HCT116 (cell line): ENCODE results near the gene UBE2D3. TPM values are rescaled to one million over a fixed set of nuclear protein-coding genes. Genes with fewer than 3 reads are reported as not detected.

Experiments used
- ATAC-seq: fragments of 200-7000 bp; cut with Tn5 transposase; 2 replicates; pipeline ENCODE4 v1.9.1; 2020; ENCODE audit warnings: mild to moderate bottlenecking, moderate library complexity
- BruUV-seq: library from RNA; stranded (reverse); fragments of 400-500 nt; replicated peaks from 2 replicates; lab custom pipeline; 2021; lab: Mats Ljungman, UMichigan
- CTCF ChIA-PET: fragments of 300-600 bp; sonication (Branson Sonifier 250); formaldehyde crosslinking; loops from one replicate; lab custom pipeline; 2021; ENCODE audit warnings: antibody characterized with exemption; lab: Charles Lee
- POLR2A ChIA-PET: fragments of 300-600, 350-600 bp; sonication (Branson Sonifier 250); formaldehyde crosslinking; loops from one replicate; lab custom pipeline; 2021; ENCODE audit warnings: antibody characterized with exemption; lab: Charles Lee
- RAD21 ChIA-PET, 2 experiments: fragments of 300-600 bp; sonication (Branson Sonifier 250); formaldehyde crosslinking; loops; one replicate each; lab custom pipeline; 2023; ENCODE audit warnings: low total read pairs in 2 of 2; ENCODE audit not compliant: uncharacterized antibody in 2 of 2, unreplicated experiment in 2 of 2, low non-redundant PET in 1 of 2; lab: Charles Lee
- DNase-seq: peaks from one replicate; pipeline ENCODE4 v3.0.0-alpha.2; 2010; ENCODE audit warnings: low read depth, low spot score
- H2AFZ ChIP-seq: fragments of 200-600 bp; shearing (Covaris generic), sonication (generic); 2 replicates; pipeline ENCODE4 v1.6.1; 2017; ENCODE audit warnings: low read depth, mixed run types, mixed read lengths, antibody characterized with exemption, low read length; ENCODE audit not compliant: poor library complexity, severe bottlenecking
- H3K27ac ChIP-seq: 2 replicates; pipeline ENCODE4 v1.5.1; 2012; ENCODE audit warnings: low read depth, low read length
- H3K27me3 ChIP-seq: fragments of 200-600 bp; sonication (generic); 2 replicates; pipeline ENCODE4 v1.6.1; 2016; ENCODE audit warnings: mixed run types, low read length, mixed read lengths; ENCODE audit not compliant: insufficient read depth
- H3K36me3 ChIP-seq, 2 experiments: fragments of 200-500 bp in 1 of 2; fragments of 200-600 bp in 1 of 2; sonication (Bioruptor generic) in 1 of 2; sonication (generic) in 1 of 2; 2 replicates each; pipeline versions ENCODE4 v1.5.1 to v1.6.1; 2014 to 2016; ENCODE audit warnings: low read length in 2 of 2, inconsistent platforms in 1 of 2, mixed read lengths in 1 of 2, mixed run types in 1 of 2; ENCODE audit not compliant: insufficient read depth in 2 of 2, control insufficient read depth in 1 of 2
- H3K4me1 ChIP-seq, 2 experiments: fragments of 200-600 bp in 1 of 2; sonication (generic) in 1 of 2; 2 replicates each; pipeline versions ENCODE4 v1.5.1 to v1.6.1; 2012 to 2017; ENCODE audit warnings: low read length in 2 of 2, inconsistent platforms in 1 of 2, mild to moderate bottlenecking in 1 of 2, mixed read lengths in 1 of 2, mixed run types in 1 of 2, moderate library complexity in 1 of 2; ENCODE audit not compliant: insufficient read depth in 2 of 2, control insufficient read depth in 1 of 2
- H3K4me2 ChIP-seq: fragments of 200-600 bp; sonication (generic); 2 replicates; pipeline ENCODE4 v1.6.1; 2017; ENCODE audit warnings: mixed run types, low read length, mixed read lengths
- H3K4me3 ChIP-seq, 2 experiments: fragments of 200-600 bp in 1 of 2; sonication (generic) in 1 of 2; replicated peaks in 1 of 2; 2 replicates each; pipeline ENCODE4 v1.5.1; 2011 to 2016; ENCODE audit warnings: low read length in 2 of 2, control low read depth in 1 of 2, low read depth in 1 of 2, mild to moderate bottlenecking in 1 of 2, mixed read lengths in 1 of 2, mixed run types in 1 of 2
- H3K79me2 ChIP-seq: fragments of 200-600 bp; sonication (generic); 2 replicates; pipeline ENCODE4 v1.6.1; 2017; ENCODE audit warnings: mild to moderate bottlenecking, mixed run types, low read length, moderate library complexity, mixed read lengths; ENCODE audit not compliant: insufficient read depth
- H3K9ac ChIP-seq: fragments of 200-600 bp; sonication (generic); 2 replicates; pipeline ENCODE4 v1.6.1; 2016; ENCODE audit warnings: low read length, mixed read lengths
- H3K9me2 ChIP-seq: fragments of 200-600 bp; sonication (generic), shearing (Covaris generic); 2 replicates; pipeline ENCODE4 v1.6.1; 2017; ENCODE audit warnings: mixed run types, mild to moderate bottlenecking, moderate library complexity; ENCODE audit not compliant: insufficient read depth
- H3K9me3 ChIP-seq, 2 experiments: fragments of 200-500 bp in 1 of 2; fragments of 200-600 bp in 1 of 2; sonication (Bioruptor generic) in 1 of 2; sonication (generic) in 1 of 2; 2 replicates each; pipeline ENCODE4 v1.6.1; 2014 to 2017; ENCODE audit warnings: low read length in 2 of 2, mixed read lengths in 2 of 2, inconsistent platforms in 1 of 2, low read depth in 1 of 2, mild to moderate bottlenecking in 1 of 2, mixed run types in 1 of 2, moderate library complexity in 1 of 2; ENCODE audit not compliant: control insufficient read depth in 1 of 2, insufficient read depth in 1 of 2
- H4K20me1 ChIP-seq: fragments of 200-600 bp; sonication (generic), shearing (Covaris generic); 2 replicates; pipeline ENCODE4 v1.6.1; 2017; ENCODE audit warnings: mixed run types, mild to moderate bottlenecking, moderate library complexity; ENCODE audit not compliant: insufficient read depth
- EZH2 ChIP-seq: fragments of 200-600 bp; sonication (generic); IDR thresholded peaks from 2 replicates; pipeline ENCODE4 v1.6.1; 2017; ENCODE audit warnings: antibody characterized with exemption, mixed run types
- EZH2phosphoT487 ChIP-seq: fragments of 200-600 bp; IDR thresholded peaks from 2 replicates; pipeline ENCODE4 v1.6.1; 2018; ENCODE audit warnings: antibody characterized with exemption, borderline replicate concordance
- REST ChIP-seq: IDR thresholded peaks from 2 replicates; pipeline ENCODE4 v1.6.1; 2012; ENCODE audit warnings: low read depth
- SIN3A ChIP-seq: IDR thresholded peaks from 2 replicates; pipeline ENCODE4 v1.6.1; 2012; ENCODE audit warnings: low read depth
- ZNF274 ChIP-seq: fragments of 200-500 bp; sonication (Bioruptor generic); IDR thresholded peaks from 2 replicates; pipeline ENCODE4 v1.6.1; 2014; ENCODE audit warnings: mild to moderate bottlenecking, low read depth, low read length, inconsistent platforms
- intact Hi-C: fragments of 100-400 bp; cut with micrococcal nuclease; formaldehyde crosslinking; loops from 2 replicates; pipeline ENCODE4 v1.10.0; 2022
- total RNA-seq: library from RNA; stranded (reverse); gene quantifications from one replicate; pipeline ENCODE4 v1.2.1, GENCODE V29; 2021; ENCODE audit not compliant: unreplicated experiment

The UBE2D3 gene
- total RNA-seq, 1 experiment from 2014 or later, result 302 TPM

- H3K27me3 ChIP-seq, result no peaks in the 10 kb centered on the region
- DNase-seq (no peak), ATAC-seq (no peak)
- H3K79me2 ChIP-seq, result no peaks in the 10 kb centered on the region
- ChIA-PET RAD21 (no interaction called here), POLR2A (no interaction called here), CTCF (no interaction called here)
- TF ChIP-seq REST (no peak), ZNF274 (no peak), SIN3A (no peak), EZH2 (no peak)
- H3K27ac ChIP-seq, result no peak overlapping the region
- H3K36me3 ChIP-seq, result no peaks in the 10 kb centered on the region
- H3K9me3 ChIP-seq, result no peaks in the 10 kb centered on the region
- BruUV-seq, result no TSS peak
- H3K9me2 ChIP-seq, result no peaks in the 10 kb centered on the region
- no peak overlapping the region for H3K9ac ChIP-seq
- no peaks in the 10 kb centered on the region for H4K20me1 ChIP-seq
- no peak overlapping the region for H2AFZ ChIP-seq
- no peak overlapping the region for H3K4me3 ChIP-seq
- no peak overlapping the region for H3K4me2 ChIP-seq
- intact Hi-C loops, result no loop called here
- H3K4me1 ChIP-seq, result no peaks in the 10 kb centered on the region
These were observed 54.5 kb downstream of the UBE2D3 start for GRCh38 chr4:102772738-102773340.

- H4K20me1 ChIP-seq, result no peaks in the 10 kb centered on the region
- no peak overlapping the region for H3K4me2 ChIP-seq
- no peak overlapping the region for H3K9ac ChIP-seq
- H3K9me2 ChIP-seq, result no peaks in the 10 kb centered on the region
- H3K27me3 ChIP-seq, result no peaks in the 10 kb centered on the region
- intact Hi-C loops, result no loop called here
- H2AFZ ChIP-seq, result no peak overlapping the region
- H3K9me3 ChIP-seq, result no peaks in the 10 kb centered on the region
- RAD21 ChIA-PET, result no interaction called here
- no peak for TF ChIP-seq EZH2phosphoT487
- H3K4me1 ChIP-seq, result peaks cover 3 to 14% of the 10 kb centered on the region in 2 experiments; a peak in 3 of 4 replicates
- no peak overlapping the region for H3K27ac ChIP-seq
- ATAC-seq (no peak), DNase-seq (no peak)
- H3K36me3 ChIP-seq, result no peaks in the 10 kb centered on the region
- BruUV-seq, result no TSS peak
- peaks cover 1% of the 10 kb centered on the region; the same call in 1 of the 2 replicates for H3K79me2 ChIP-seq
- CTCF ChIA-PET, result no interaction called here
- H3K4me3 ChIP-seq, result no peak overlapping the region
- POLR2A ChIA-PET, result no interaction called here
These were observed 62.5 kb downstream of the UBE2D3 start for GRCh38 chr4:102764901-102765300.
